Activated CD4-positive, alpha-beta T cell treated with anti-CD3 and anti-CD28 coated beads, Interleukin-2, amount 10 ng/mL, durations not matched to agents 7 days and 5 days (primary cell): Measurements from ENCODE around the gene RYR3. TPM values are rescaled to one million over a fixed set of nuclear protein-coding genes. Genes with fewer than 3 reads are reported as not detected.

ENCODE experiments used
- CTCF ChIA-PET: fragments of 350-600 bp; sonication (Branson Sonifier 250); formaldehyde crosslinking; loops from one replicate; lab custom pipeline; 2021; ENCODE audit warnings: antibody characterized with exemption; lab: Charles Lee
- POLR2A ChIA-PET: fragments of 350-600 bp; sonication (Branson Sonifier 250); formaldehyde crosslinking; loops from one replicate; lab custom pipeline; 2021; ENCODE audit warnings: antibody characterized with exemption; lab: Charles Lee
- DNase-seq: peaks from one replicate; pipeline ENCODE4 v3.0.0-alpha.2; 2020
- H3K27ac Mint-ChIP-seq: one replicate; pipeline ENCODE4 v1.8.0; 2021; ENCODE audit warnings: mild to moderate bottlenecking, moderate library complexity, mixed read lengths
- H3K27me3 Mint-ChIP-seq: one replicate; pipeline ENCODE4 v1.8.0; 2021; ENCODE audit warnings: mixed read lengths
- H3K36me3 Mint-ChIP-seq: one replicate; pipeline ENCODE4 v1.8.0; 2021; ENCODE audit warnings: low read depth, mixed read lengths
- H3K4me1 Mint-ChIP-seq: one replicate; pipeline ENCODE4 v1.8.0; 2021; ENCODE audit warnings: mixed read lengths
- H3K4me3 Mint-ChIP-seq: one replicate; pipeline ENCODE4 v1.8.0; 2021; ENCODE audit warnings: mild to moderate bottlenecking, moderate library complexity, mixed read lengths
- H3K9me3 Mint-ChIP-seq: one replicate; pipeline ENCODE4 v1.8.0; 2021; ENCODE audit warnings: mixed read lengths
- total RNA-seq, 2 experiments: library from RNA; stranded (reverse); gene quantifications; one replicate each; pipeline ENCODE4 v1.2.3, GENCODE V29; 2021

RYR3 gene
- total RNA-seq, 2 experiments from 2014 or later: not detected

GRCh38 chr15:33448151-33448550, 137.4 kb downstream of the RYR3 start:
- no peak for DNase-seq
- peaks cover 25% of the 10 kb centered on the region for H3K27me3 Mint-ChIP-seq
- ChIA-PET CTCF (no interaction called here), POLR2A (no interaction called here)
- no peak overlapping the region for H3K4me3 Mint-ChIP-seq
- no peaks in the 10 kb centered on the region for H3K9me3 Mint-ChIP-seq
- no peaks in the 10 kb centered on the region for H3K4me1 Mint-ChIP-seq
- H3K27ac Mint-ChIP-seq: no peak overlapping the region
- H3K36me3 Mint-ChIP-seq: no peaks in the 10 kb centered on the region

GRCh38 chr15:33448961-33449606, 138.3 kb downstream of the RYR3 start:
- Mint-ChIP-seq H3K4me1 (no peaks in the 10 kb centered on the region), H3K27ac (no peak overlapping the region), H3K4me3 (no peak overlapping the region), H3K9me3 (no peaks in the 10 kb centered on the region), H3K36me3 (no peaks in the 10 kb centered on the region), H3K27me3 (peaks cover 19% of the 10 kb centered on the region)
- no peak for DNase-seq
- POLR2A ChIA-PET: no interaction called here
- CTCF ChIA-PET: no interaction called here

- H3K27me3 Mint-ChIP-seq: peaks cover 16% of the 10 kb centered on the region
- CTCF ChIA-PET: no interaction called here
- H3K27ac Mint-ChIP-seq: no peak overlapping the region
- H3K36me3 Mint-ChIP-seq: no peaks in the 10 kb centered on the region
- no peaks in the 10 kb centered on the region for H3K9me3 Mint-ChIP-seq
- H3K4me1 Mint-ChIP-seq: no peaks in the 10 kb centered on the region
- POLR2A ChIA-PET: no interaction called here
- no peak for DNase-seq
- no peak overlapping the region for H3K4me3 Mint-ChIP-seq
These were observed 139.0 kb downstream of the RYR3 start for GRCh38 chr15:33449810-33450209.

GRCh38 chr15:33451385-33451784, 140.6 kb downstream of the RYR3 start:
- H3K9me3 Mint-ChIP-seq: no peaks in the 10 kb centered on the region
- H3K4me1 Mint-ChIP-seq: no peaks in the 10 kb centered on the region
- no peak overlapping the region for H3K4me3 Mint-ChIP-seq
- H3K36me3 Mint-ChIP-seq: no peaks in the 10 kb centered on the region
- H3K27ac Mint-ChIP-seq: no peak overlapping the region
- peaks cover 12% of the 10 kb centered on the region for H3K27me3 Mint-ChIP-seq
- DNase-seq: no peak
- POLR2A ChIA-PET: no interaction called here
- CTCF ChIA-PET: no interaction called here

- POLR2A ChIA-PET: no interaction called here
- Mint-ChIP-seq H3K27me3 (peaks cover 5% of the 10 kb centered on the region), H3K36me3 (no peaks in the 10 kb centered on the region), H3K4me3 (no peak overlapping the region), H3K4me1 (no peaks in the 10 kb centered on the region), H3K27ac (no peak overlapping the region), H3K9me3 (no peaks in the 10 kb centered on the region)
- no peak for DNase-seq
- CTCF ChIA-PET: no interaction called here
These were observed 143.0 kb downstream of the RYR3 start for GRCh38 chr15:33453761-33454160.

GRCh38 chr15:33454346-33454745, 143.6 kb downstream of the RYR3 start:
- ChIA-PET POLR2A (no interaction called here), CTCF (no interaction called here)
- no peaks in the 10 kb centered on the region for H3K36me3 Mint-ChIP-seq
- H3K9me3 Mint-ChIP-seq: no peaks in the 10 kb centered on the region
- H3K27me3 Mint-ChIP-seq: peaks cover 5% of the 10 kb centered on the region
- no peak overlapping the region for H3K4me3 Mint-ChIP-seq
- H3K4me1 Mint-ChIP-seq: no peaks in the 10 kb centered on the region
- H3K27ac Mint-ChIP-seq: no peak overlapping the region
- no peak for DNase-seq

- H3K27me3 Mint-ChIP-seq: peaks cover 2% of the 10 kb centered on the region
- no peaks in the 10 kb centered on the region for H3K36me3 Mint-ChIP-seq
- H3K4me3 Mint-ChIP-seq: no peak overlapping the region
- H3K27ac Mint-ChIP-seq: no peak overlapping the region
- DNase-seq: no peak
- H3K9me3 Mint-ChIP-seq: no peaks in the 10 kb centered on the region
- no peaks in the 10 kb centered on the region for H3K4me1 Mint-ChIP-seq
- ChIA-PET CTCF (no interaction called here), POLR2A (no interaction called here)
These were observed 144.2 kb downstream of the RYR3 start for GRCh38 chr15:33454996-33455395.

GRCh38 chr15:33458421-33458820, 147.7 kb downstream of the RYR3 start:
- Mint-ChIP-seq H3K4me3 (no peak overlapping the region), H3K27ac (no peak overlapping the region), H3K4me1 (no peaks in the 10 kb centered on the region), H3K27me3 (no peaks in the 10 kb centered on the region), H3K9me3 (no peaks in the 10 kb centered on the region), H3K36me3 (no peaks in the 10 kb centered on the region)
- CTCF ChIA-PET: no interaction called here
- DNase-seq: no peak
- POLR2A ChIA-PET: no interaction called here

GRCh38 chr15:33460166-33460805, 149.5 kb downstream of the RYR3 start:
- no peaks in the 10 kb centered on the region for H3K36me3 Mint-ChIP-seq
- CTCF ChIA-PET: interaction anchor here (0.9 kb wide), 1 partner anchor 53 kb away, joined by 5 read pairs; no protein-coding TSS in a partner anchor
- H3K27ac Mint-ChIP-seq: no peak overlapping the region
- no peak for DNase-seq
- no peak overlapping the region for H3K4me3 Mint-ChIP-seq
- H3K27me3 Mint-ChIP-seq: no peaks in the 10 kb centered on the region
- H3K4me1 Mint-ChIP-seq: no peaks in the 10 kb centered on the region
- no peaks in the 10 kb centered on the region for H3K9me3 Mint-ChIP-seq
- POLR2A ChIA-PET: no interaction called here

GRCh38 chr15:33461671-33462070, 150.9 kb downstream of the RYR3 start:
- DNase-seq: no peak
- no peaks in the 10 kb centered on the region for H3K4me1 Mint-ChIP-seq
- H3K9me3 Mint-ChIP-seq: no peaks in the 10 kb centered on the region
- H3K27me3 Mint-ChIP-seq: peaks cover 4% of the 10 kb centered on the region
- no peaks in the 10 kb centered on the region for H3K36me3 Mint-ChIP-seq
- no peak overlapping the region for H3K4me3 Mint-ChIP-seq
- CTCF ChIA-PET: no interaction called here
- POLR2A ChIA-PET: no interaction called here
- H3K27ac Mint-ChIP-seq: no peak overlapping the region

GRCh38 chr15:33467146-33467815, 156.5 kb downstream of the RYR3 start:
- Mint-ChIP-seq H3K4me1 (no peaks in the 10 kb centered on the region), H3K27ac (no peak overlapping the region), H3K27me3 (peaks cover 9% of the 10 kb centered on the region), H3K9me3 (no peaks in the 10 kb centered on the region), H3K4me3 (no peak overlapping the region), H3K36me3 (no peaks in the 10 kb centered on the region)
- no peak for DNase-seq
- POLR2A ChIA-PET: no interaction called here
- CTCF ChIA-PET: no interaction called here

GRCh38 chr15:33467816-33468163, 157.0 kb downstream of the RYR3 start:
- DNase-seq: no peak
- POLR2A ChIA-PET: no interaction called here
- Mint-ChIP-seq H3K4me3 (no peak overlapping the region), H3K27ac (no peak overlapping the region), H3K4me1 (no peaks in the 10 kb centered on the region), H3K27me3 (peaks cover 9% of the 10 kb centered on the region), H3K36me3 (no peaks in the 10 kb centered on the region), H3K9me3 (no peaks in the 10 kb centered on the region)
- CTCF ChIA-PET: no interaction called here

- no peaks in the 10 kb centered on the region for H3K4me1 Mint-ChIP-seq
- no peak for DNase-seq
- H3K27me3 Mint-ChIP-seq: peaks cover 9% of the 10 kb centered on the region
- H3K27ac Mint-ChIP-seq: no peak overlapping the region
- no peak overlapping the region for H3K4me3 Mint-ChIP-seq
- H3K36me3 Mint-ChIP-seq: no peaks in the 10 kb centered on the region
- ChIA-PET POLR2A (no interaction called here), CTCF (no interaction called here)
- no peaks in the 10 kb centered on the region for H3K9me3 Mint-ChIP-seq
These were observed 158.0 kb downstream of the RYR3 start for GRCh38 chr15:33468740-33469139.
